Activated CD4-positive, alpha-beta T cell treated with anti-CD3 and anti-CD28 coated beads, Interleukin-2, amount 10 ng/mL, durations not matched to agents 7 days and 5 days (primary cell): ENCODE data around the gene KRAS. TPM values are rescaled to one million over a fixed set of nuclear protein-coding genes. Genes with fewer than 3 reads are reported as not detected.

Experiments
- CTCF ChIA-PET: fragments of 350-600 bp; sonication (Branson Sonifier 250); formaldehyde crosslinking; loops from one replicate; lab custom pipeline; 2021; ENCODE audit warnings: antibody characterized with exemption; lab: Charles Lee
- POLR2A ChIA-PET: fragments of 350-600 bp; sonication (Branson Sonifier 250); formaldehyde crosslinking; loops from one replicate; lab custom pipeline; 2021; ENCODE audit warnings: antibody characterized with exemption; lab: Charles Lee
- DNase-seq: peaks from one replicate; pipeline ENCODE4 v3.0.0-alpha.2; 2020
- H3K27ac Mint-ChIP-seq: one replicate; pipeline ENCODE4 v1.8.0; 2021; ENCODE audit warnings: mild to moderate bottlenecking, moderate library complexity, mixed read lengths
- H3K27me3 Mint-ChIP-seq: one replicate; pipeline ENCODE4 v1.8.0; 2021; ENCODE audit warnings: mixed read lengths
- H3K36me3 Mint-ChIP-seq: one replicate; pipeline ENCODE4 v1.8.0; 2021; ENCODE audit warnings: low read depth, mixed read lengths
- H3K4me1 Mint-ChIP-seq: one replicate; pipeline ENCODE4 v1.8.0; 2021; ENCODE audit warnings: mixed read lengths
- H3K4me3 Mint-ChIP-seq: one replicate; pipeline ENCODE4 v1.8.0; 2021; ENCODE audit warnings: mild to moderate bottlenecking, moderate library complexity, mixed read lengths
- H3K9me3 Mint-ChIP-seq: one replicate; pipeline ENCODE4 v1.8.0; 2021; ENCODE audit warnings: mixed read lengths
- total RNA-seq, 2 experiments: library from RNA; stranded (reverse); gene quantifications; one replicate each; pipeline ENCODE4 v1.2.3, GENCODE V29; 2021

The KRAS gene
- total RNA-seq, 2 experiments from 2014 or later: 32.5 to 34.6 TPM

DNA sequence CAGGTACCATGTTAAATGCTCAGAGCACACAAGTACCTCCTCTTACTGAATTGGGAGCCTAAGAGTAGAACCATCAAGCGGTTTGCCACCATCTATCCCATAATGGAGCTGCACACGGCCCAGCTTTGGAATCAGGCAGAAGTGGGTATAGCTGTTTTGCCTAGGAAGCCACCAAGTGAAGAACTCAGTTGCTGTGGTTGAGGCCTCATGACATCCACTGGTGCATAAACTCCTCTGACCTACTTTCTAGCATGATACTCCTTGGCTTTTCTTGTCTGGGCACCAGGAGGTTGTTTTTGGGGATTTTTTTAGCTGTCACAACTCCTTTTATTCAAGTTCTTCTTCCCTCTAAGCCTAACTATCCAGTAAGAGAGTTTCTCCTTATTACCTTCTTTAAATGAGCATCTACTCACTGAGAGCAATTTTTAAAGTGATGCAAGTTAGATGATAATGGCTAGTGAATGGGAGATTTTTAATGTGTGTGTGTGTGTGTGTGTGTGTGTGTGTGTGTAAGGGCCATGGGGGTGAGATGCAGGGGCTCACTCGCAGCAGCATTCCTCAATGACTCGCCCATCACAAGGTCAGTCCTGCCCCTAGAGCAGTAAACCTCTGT is 20.9 kb upstream of the KRAS start:
- ChIA-PET POLR2A (no interaction called here), CTCF (interaction anchor here (1.2 kb wide), 1 partner anchor 9 kb away, joined by 3 read pairs; no protein-coding TSS in a partner anchor)
- Mint-ChIP-seq H3K27me3 (peaks cover 2% of the 10 kb centered on the region), H3K4me1 (peaks cover 3% of the 10 kb centered on the region), H3K4me3 (no peak overlapping the region), H3K27ac (no peak overlapping the region), H3K9me3 (no peaks in the 10 kb centered on the region), H3K36me3 (no peaks in the 10 kb centered on the region)
- no peak for DNase-seq

DNA sequence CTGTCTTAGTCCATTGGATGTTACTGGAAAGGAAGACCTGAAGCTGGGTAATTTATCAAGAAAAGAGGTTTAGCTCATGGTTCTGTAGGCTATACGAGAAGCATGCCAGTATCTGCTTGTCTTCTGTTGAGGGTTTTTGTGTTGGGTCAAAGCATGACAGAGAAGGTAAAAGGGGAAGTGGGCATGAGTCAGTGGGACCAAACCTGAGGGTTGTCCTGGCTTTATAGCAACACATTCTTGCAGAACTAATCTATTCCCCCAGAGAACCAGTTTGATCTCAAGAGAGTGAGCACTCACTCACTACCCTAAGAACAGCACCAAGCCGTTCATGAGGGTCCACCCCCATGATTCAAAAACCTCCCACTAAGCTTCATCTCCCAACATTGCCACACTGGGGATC is 19.0 kb upstream of the KRAS start:
- Mint-ChIP-seq H3K9me3 (no peaks in the 10 kb centered on the region), H3K4me3 (no peak overlapping the region), H3K4me1 (no peaks in the 10 kb centered on the region), H3K36me3 (no peaks in the 10 kb centered on the region), H3K27me3 (peaks cover 2% of the 10 kb centered on the region), H3K27ac (no peak overlapping the region)
- no peak for DNase-seq
- CTCF ChIA-PET: interaction anchor here (0.8 kb wide), 1 partner anchor 118 kb away, joined by 3 read pairs; no protein-coding TSS in a partner anchor
- POLR2A ChIA-PET: no interaction called here

DNA sequence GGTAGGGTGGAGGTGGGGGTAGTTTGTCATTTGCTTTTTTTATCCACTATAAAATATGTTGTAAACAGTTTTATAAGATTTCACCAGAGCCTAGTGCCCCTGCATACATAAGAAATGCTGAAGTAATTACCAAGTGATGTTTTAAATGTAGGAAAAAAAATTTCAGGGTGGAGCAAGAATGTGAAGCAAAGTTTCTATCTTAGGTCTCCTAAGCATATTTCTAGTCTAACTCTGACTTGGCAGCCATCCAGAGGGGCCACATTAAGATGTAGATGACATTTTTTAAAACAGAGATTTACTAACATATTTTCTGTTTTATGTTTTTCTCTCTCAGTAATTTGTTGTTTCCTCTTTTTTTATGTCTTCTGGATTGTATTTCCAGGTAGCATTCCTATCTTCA is 15.8 kb upstream of the KRAS start:
- POLR2A ChIA-PET: no interaction called here
- Mint-ChIP-seq H3K36me3 (no peaks in the 10 kb centered on the region), H3K27me3 (peaks cover 2% of the 10 kb centered on the region), H3K27ac (no peak overlapping the region), H3K4me1 (no peaks in the 10 kb centered on the region), H3K9me3 (no peaks in the 10 kb centered on the region), H3K4me3 (no peak overlapping the region)
- CTCF ChIA-PET: no interaction called here
- DNase-seq: no peak

DNA sequence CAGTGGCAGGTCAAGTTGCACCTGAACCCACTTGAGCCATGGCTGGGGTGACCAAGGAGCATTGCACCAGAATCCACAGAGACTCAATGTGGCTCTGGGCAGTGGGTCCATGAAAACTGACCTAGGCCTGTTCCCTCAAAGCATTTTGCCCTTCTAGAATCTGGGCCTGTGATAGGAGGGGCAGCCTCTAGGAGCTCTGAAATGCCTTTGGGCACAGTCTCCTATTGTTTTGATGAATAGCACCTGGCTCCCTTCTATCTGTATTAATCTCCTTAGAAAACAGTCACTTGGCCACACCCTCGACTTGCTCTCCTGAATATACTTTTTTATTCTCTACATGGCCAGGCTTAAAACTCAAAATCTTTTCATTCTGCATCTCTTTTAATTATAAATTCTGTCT is 14.1 kb upstream of the KRAS start:
- no peak overlapping the region for H3K27ac Mint-ChIP-seq
- ChIA-PET CTCF (interaction anchor here (1.3 to 1.9 kb wide), 2 partner anchors 11 to 123 kb away, joined by 3 to 6 read pairs; no protein-coding TSS in a partner anchor), POLR2A (no interaction called here)
- no peak overlapping the region for H3K4me3 Mint-ChIP-seq
- peaks cover 8% of the 10 kb centered on the region for H3K27me3 Mint-ChIP-seq
- H3K36me3 Mint-ChIP-seq: no peaks in the 10 kb centered on the region
- no peak for DNase-seq
- H3K9me3 Mint-ChIP-seq: no peaks in the 10 kb centered on the region
- no peaks in the 10 kb centered on the region for H3K4me1 Mint-ChIP-seq

DNA sequence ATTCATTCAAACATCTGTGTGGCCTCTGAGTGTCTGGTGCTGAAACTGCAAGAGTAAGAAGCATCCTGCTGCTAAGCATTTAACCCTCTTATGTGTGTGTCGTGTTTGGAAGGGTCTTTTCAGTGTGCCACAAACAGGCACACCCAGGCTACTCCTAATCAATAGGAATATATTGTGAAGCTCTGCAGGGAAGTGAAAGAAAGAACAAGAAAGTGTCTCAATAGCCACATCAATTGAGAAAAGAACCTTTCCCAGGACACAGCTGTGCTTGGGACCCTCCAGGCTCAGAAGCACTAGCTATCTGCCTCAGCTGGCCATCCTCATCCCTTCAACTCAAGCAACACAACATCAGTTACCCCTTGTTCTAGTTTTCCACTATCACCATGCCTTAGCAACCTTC is 13.4 kb upstream of the KRAS start:
- POLR2A ChIA-PET: no interaction called here
- no peak overlapping the region for H3K27ac Mint-ChIP-seq
- no peaks in the 10 kb centered on the region for H3K36me3 Mint-ChIP-seq
- no peaks in the 10 kb centered on the region for H3K4me1 Mint-ChIP-seq
- CTCF ChIA-PET: interaction anchor here (1.9 kb wide), 1 partner anchor 124 kb away, joined by 6 read pairs; no protein-coding TSS in a partner anchor
- DNase-seq: no peak
- H3K4me3 Mint-ChIP-seq: no peak overlapping the region
- H3K27me3 Mint-ChIP-seq: peaks cover 8% of the 10 kb centered on the region
- no peaks in the 10 kb centered on the region for H3K9me3 Mint-ChIP-seq

DNA sequence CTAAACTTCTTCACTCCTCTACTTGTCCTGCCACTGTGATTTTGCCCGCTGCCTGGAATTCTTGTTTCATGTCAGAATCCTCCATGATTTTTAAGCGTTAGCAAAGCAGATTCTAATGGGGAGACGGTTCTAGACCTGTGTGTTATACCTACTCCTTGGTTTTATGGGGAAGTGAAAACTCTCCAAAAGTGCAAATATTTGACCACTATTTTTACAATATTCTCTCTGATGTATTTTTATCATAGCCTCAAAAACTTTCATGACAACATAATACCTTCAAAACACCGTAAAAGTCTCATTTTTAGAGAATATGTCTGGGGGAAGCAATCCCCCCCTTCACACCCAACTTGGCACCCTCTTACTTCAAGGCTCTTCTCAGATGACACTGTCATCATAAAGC is 12.9 kb upstream of the KRAS start:
- Mint-ChIP-seq H3K36me3 (no peaks in the 10 kb centered on the region), H3K4me3 (no peak overlapping the region), H3K27me3 (peaks cover 8% of the 10 kb centered on the region), H3K4me1 (no peaks in the 10 kb centered on the region), H3K27ac (no peak overlapping the region), H3K9me3 (no peaks in the 10 kb centered on the region)
- POLR2A ChIA-PET: no interaction called here
- CTCF ChIA-PET: interaction anchor here (1.2 to 1.9 kb wide), 2 partner anchors 10 to 124 kb away, joined by 3 to 6 read pairs; no protein-coding TSS in a partner anchor
- DNase-seq: no peak

DNA sequence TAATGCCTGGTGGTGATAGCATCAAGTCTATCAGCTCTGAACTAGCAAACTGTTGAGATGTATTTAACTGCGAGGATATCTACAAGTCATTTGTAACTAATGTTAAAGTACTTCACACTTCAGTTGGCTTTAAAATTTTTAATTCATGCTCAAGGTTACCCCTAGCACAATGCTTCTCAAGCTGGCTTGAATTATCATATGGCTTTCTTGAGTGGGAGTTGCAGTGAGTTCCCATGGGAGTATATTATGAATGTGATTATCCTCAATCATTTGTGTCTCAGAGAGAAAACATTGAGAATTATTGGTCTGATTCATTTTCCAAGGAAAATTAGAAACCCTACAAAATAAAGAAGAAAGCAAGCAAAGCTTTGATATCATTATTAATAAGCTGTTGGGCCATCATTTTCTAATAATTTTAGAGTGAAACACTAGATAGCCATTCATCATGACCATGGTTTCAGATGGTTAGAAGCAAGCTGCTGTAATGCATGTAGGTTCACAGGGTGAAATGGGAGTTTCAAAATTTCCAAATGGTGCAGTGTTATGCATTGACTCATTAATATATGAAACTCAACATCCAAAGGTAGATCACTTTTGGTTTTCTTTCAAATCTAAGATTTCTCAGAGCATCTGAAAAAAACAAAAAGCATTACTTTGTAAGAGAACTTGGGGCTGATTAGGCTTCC is 11.8 kb upstream of the KRAS start:
- POLR2A ChIA-PET: no interaction called here
- H3K9me3 Mint-ChIP-seq: no peaks in the 10 kb centered on the region
- H3K4me1 Mint-ChIP-seq: no peaks in the 10 kb centered on the region
- no peak overlapping the region for H3K27ac Mint-ChIP-seq
- peaks cover 7% of the 10 kb centered on the region for H3K27me3 Mint-ChIP-seq
- H3K36me3 Mint-ChIP-seq: no peaks in the 10 kb centered on the region
- DNase-seq: no peak
- CTCF ChIA-PET: interaction anchor here (1.2 to 1.4 kb wide), 2 partner anchors 8 to 11 kb away, joined by 3 read pairs; no protein-coding TSS in a partner anchor
- H3K4me3 Mint-ChIP-seq: no peak overlapping the region

DNA sequence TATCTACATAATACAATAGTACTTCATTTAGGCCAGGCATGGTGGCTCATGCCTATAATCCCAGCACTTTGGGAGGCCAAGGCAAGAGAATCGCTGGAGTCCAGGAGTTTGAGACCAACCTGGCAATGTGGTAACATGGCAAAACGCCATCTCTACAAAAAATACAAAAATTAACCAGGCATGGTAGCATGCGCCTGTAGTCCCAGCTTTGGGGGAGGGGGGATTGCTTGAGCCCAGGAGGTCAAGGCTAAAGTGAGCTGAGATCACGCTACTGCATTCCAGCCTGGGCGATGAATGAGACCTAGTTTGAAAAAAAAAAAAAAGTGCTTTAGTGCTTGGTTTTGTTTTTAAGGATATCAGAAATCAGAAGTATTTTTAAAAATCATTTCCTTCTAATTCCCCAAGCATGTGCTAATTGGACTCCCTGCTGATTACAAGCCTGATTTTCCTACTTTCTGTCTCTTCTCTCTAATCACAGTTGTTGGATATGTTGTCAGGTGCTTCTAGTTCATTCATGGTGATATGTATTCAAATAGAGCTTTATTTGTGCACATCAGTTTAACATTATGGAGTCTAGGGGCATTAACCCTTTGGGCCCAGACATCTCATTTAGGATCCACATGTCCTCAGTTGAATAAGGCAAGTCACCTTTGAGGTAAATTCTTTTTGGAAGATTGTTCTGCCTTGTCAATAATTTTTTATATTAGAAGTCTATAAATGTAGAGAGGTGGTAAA is 7.0 kb upstream of the KRAS start:
- no peak overlapping the region for H3K4me3 Mint-ChIP-seq
- H3K27ac Mint-ChIP-seq: no peak overlapping the region
- DNase-seq: no peak
- POLR2A ChIA-PET: no interaction called here
- H3K4me1 Mint-ChIP-seq: peaks cover 7% of the 10 kb centered on the region
- H3K27me3 Mint-ChIP-seq: peaks cover 15% of the 10 kb centered on the region
- no peaks in the 10 kb centered on the region for H3K36me3 Mint-ChIP-seq
- CTCF ChIA-PET: interaction anchor here (1.6 kb wide), 1 partner anchor 90 kb away, joined by 3 read pairs; no protein-coding TSS in a partner anchor
- H3K9me3 Mint-ChIP-seq: no peaks in the 10 kb centered on the region

DNA sequence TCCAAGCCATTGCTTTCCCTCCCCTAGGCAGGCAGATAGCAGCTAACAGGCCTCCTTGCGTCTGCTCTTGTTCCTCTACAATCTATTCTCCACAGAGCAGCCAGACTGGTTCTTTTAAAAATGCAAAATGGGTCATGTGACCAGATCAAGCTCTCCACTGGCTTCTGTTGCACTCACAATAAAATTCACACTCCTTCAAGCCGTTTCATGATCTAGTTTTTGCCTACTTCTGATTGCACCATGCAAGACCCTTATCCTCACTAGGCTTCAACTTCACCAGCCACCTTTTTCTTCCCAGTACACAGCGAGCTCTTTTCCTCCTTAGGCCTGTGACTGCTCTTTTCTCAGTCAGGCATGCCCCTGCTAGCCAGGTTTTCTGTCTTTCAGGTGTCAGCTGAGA is 6.1 kb upstream of the KRAS start:
- Mint-ChIP-seq H3K4me1 (peaks cover 9% of the 10 kb centered on the region), H3K27ac (no peak overlapping the region), H3K4me3 (no peak overlapping the region), H3K9me3 (no peaks in the 10 kb centered on the region), H3K27me3 (peaks cover 15% of the 10 kb centered on the region), H3K36me3 (no peaks in the 10 kb centered on the region)
- CTCF ChIA-PET: interaction anchor here (0.9 to 1.6 kb wide), 2 partner anchors 16 to 91 kb away, joined by 3 read pairs; no protein-coding TSS in a partner anchor
- POLR2A ChIA-PET: interaction anchor here (0.6 kb wide), 1 partner anchor 108 kb away, joined by 3 read pairs; no protein-coding TSS in a partner anchor
- DNase-seq: no peak

DNA sequence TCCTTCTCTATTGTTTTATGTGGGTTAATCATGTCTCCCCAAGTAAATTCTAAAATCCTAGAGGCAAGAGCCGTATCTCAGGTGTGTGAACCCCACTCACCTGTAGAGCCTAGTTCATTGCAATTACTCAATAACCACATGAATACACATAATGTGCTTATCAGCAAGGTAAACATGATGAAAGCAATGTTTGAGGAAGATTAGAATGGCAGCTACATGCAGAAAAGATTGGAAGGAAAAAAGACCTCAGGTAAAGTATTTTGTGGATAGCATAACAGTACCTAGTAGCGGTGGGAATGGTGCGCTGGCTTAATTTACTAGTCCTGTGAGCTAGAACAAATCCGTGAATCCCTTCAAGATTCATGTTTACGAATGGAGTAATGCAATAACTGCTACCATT is 5.3 kb upstream of the KRAS start:
- Mint-ChIP-seq H3K9me3 (no peaks in the 10 kb centered on the region), H3K4me3 (no peak overlapping the region), H3K27ac (no peak overlapping the region), H3K27me3 (peaks cover 15% of the 10 kb centered on the region), H3K4me1 (peaks cover 15% of the 10 kb centered on the region), H3K36me3 (no peaks in the 10 kb centered on the region)
- no peak for DNase-seq
- POLR2A ChIA-PET: no interaction called here
- CTCF ChIA-PET: interaction anchor here (0.9 kb wide), 1 partner anchor 15 kb away, joined by 3 read pairs; no protein-coding TSS in a partner anchor

DNA sequence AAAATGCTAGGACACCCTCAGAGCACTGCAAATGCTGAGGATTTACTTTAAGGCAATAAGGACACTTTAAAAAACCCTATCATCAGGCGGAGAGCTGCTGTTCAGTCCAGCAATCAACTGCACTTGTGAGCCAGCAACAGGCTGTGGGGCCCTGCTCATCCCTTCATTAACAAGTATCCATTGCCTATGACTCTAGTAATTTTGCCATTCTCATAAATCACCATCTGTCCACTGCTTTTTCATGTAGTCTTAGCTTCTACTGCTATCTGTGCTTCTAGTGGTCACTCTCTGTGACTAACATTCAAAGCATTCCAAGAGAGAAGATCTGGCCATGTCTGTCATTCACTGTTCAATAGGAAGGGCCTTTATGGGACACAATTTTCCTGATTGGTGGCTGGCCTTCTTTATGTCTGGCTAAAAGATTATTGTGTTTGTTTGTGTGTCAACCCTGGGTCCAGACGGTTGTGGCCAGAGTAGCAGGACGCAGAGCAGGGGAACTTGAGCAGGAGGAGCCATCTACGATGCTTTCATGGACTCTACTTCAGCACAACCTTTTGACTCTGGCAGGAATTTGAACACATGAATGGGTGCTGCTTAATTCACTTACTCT is 3.6 kb upstream of the KRAS start:
- POLR2A ChIA-PET: no interaction called here
- peaks cover 8% of the 10 kb centered on the region for H3K27me3 Mint-ChIP-seq
- no peaks in the 10 kb centered on the region for H3K9me3 Mint-ChIP-seq
- CTCF ChIA-PET: interaction anchor here (0.6 kb wide), 1 partner anchor 36 kb away, joined by 3 read pairs; no protein-coding TSS in a partner anchor
- H3K36me3 Mint-ChIP-seq: peaks cover 5% of the 10 kb centered on the region
- H3K4me3 Mint-ChIP-seq: no peak overlapping the region
- DNase-seq: no peak
- peaks cover 23% of the 10 kb centered on the region for H3K4me1 Mint-ChIP-seq
- no peak overlapping the region for H3K27ac Mint-ChIP-seq

DNA sequence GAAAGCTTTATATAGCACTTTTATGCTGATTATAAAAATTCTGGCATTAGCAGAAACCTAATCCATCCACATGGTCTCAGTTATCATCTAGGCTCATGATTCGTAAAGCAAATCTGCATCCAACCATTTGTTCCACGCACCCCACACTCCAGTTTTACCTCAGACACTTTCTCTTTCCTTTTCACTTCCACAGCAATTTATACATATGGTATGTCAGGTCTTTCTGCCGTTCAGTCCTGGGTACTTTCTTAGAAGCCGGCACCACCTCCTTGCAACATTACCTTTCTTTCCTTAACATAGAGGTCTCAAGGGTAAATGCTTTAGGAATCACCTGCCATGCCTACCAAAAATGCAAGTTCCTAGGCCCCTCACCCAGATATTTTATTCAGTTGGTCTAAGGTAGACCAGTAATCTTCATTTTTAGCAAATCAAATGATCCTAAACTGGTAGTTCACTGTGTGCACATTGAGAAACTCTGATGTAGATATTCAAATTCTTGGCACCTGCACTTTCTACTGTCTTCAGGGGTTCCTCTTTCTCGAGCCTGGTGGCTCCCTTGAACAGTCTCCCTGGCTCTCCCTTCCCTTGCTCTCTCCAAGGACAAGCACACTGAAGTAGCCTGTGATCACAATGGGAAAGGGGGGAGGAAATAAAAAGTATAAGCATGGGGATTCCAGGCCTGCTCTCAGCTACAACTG is 2.8 kb upstream of the KRAS start:
- POLR2A ChIA-PET: interaction anchor here (1.1 kb wide), 1 partner anchor 134 kb away, joined by 3 read pairs; no protein-coding TSS in a partner anchor
- H3K4me1 Mint-ChIP-seq: peaks cover 27% of the 10 kb centered on the region
- no peaks in the 10 kb centered on the region for H3K9me3 Mint-ChIP-seq
- no peak overlapping the region for H3K4me3 Mint-ChIP-seq
- CTCF ChIA-PET: interaction anchor here (0.6 kb wide), 1 partner anchor 117 kb away, joined by 3 read pairs; no protein-coding TSS in a partner anchor
- peaks cover 8% of the 10 kb centered on the region for H3K27me3 Mint-ChIP-seq
- no peak overlapping the region for H3K27ac Mint-ChIP-seq
- DNase-seq: no peak
- H3K36me3 Mint-ChIP-seq: peaks cover 6% of the 10 kb centered on the region
